ENCODE data around the gene NBPF3.
"Not testable (repeated sequence)": the region's sequence is repeated elsewhere in the genome, so short reads cannot be mapped to it uniquely, and the experiment has no call there.

Gene NBPF3

GRCh38 chr1:21438646-21439312 is 1.2 kb upstream of the NBPF3 start:
- DNase-seq (ENCODE audit: low spot score), result not testable (repeated sequence)

GRCh38 chr1:21439345-21439720 is 604 bp upstream of the NBPF3 start:
- no peak for DNase-seq (ENCODE audit: low spot score)

- not testable (repeated sequence) for DNase-seq (ENCODE audit: low spot score)
Observed at GRCh38 chr1:21440630-21441125, 741 bp downstream of the NBPF3 start.

- not testable (repeated sequence) for DNase-seq (ENCODE audit: low spot score)
Observed at GRCh38 chr1:21446647-21447046, 6.7 kb downstream of the NBPF3 start.

- DNase-seq (ENCODE audit: low spot score), result no peak
Observed at GRCh38 chr1:21447311-21447710, 7.4 kb downstream of the NBPF3 start.

GRCh38 chr1:21449906-21450305 is 10.0 kb downstream of the NBPF3 start:
- DNase-seq (ENCODE audit: low spot score), result no peak

GRCh38 chr1:21451212-21451611 is 11.3 kb downstream of the NBPF3 start:
- DNase-seq (ENCODE audit: low spot score), result no peak

GRCh38 chr1:21451981-21452411 is 12.1 kb downstream of the NBPF3 start:
- no peak for DNase-seq (ENCODE audit: low spot score)

GRCh38 chr1:21453964-21454614 is 14.2 kb downstream of the NBPF3 start:
- DNase-seq (ENCODE audit: low spot score), result not testable (repeated sequence)

GRCh38 chr1:21454904-21455303 is 15.0 kb downstream of the NBPF3 start:
- not testable (repeated sequence) for DNase-seq (ENCODE audit: low spot score)

- DNase-seq (ENCODE audit: low spot score), result no peak
Observed at GRCh38 chr1:21457654-21458053, 17.7 kb downstream of the NBPF3 start.

GRCh38 chr1:21465127-21465526 is 25.2 kb downstream of the NBPF3 start:
- not testable (repeated sequence) for DNase-seq (ENCODE audit: low spot score)

- DNase-seq (ENCODE audit: low spot score), result not testable (repeated sequence)
Observed at GRCh38 chr1:21467946-21468345, 28.0 kb downstream of the NBPF3 start.

- DNase-seq (ENCODE audit: low spot score), result no peak
Observed at GRCh38 chr1:21468599-21468998, 28.7 kb downstream of the NBPF3 start.

- DNase-seq (ENCODE audit: low spot score), result no peak
Observed at GRCh38 chr1:21469581-21469980, 29.6 kb downstream of the NBPF3 start.

GRCh38 chr1:21472861-21473260 is 32.9 kb downstream of the NBPF3 start:
- no peak for DNase-seq (ENCODE audit: low spot score)

GRCh38 chr1:21478356-21478755 is 38.4 kb downstream of the NBPF3 start:
- DNase-seq (ENCODE audit: low spot score), result no peak

- DNase-seq (ENCODE audit: low spot score), result not testable (repeated sequence)
Observed at GRCh38 chr1:21483881-21484280, 43.9 kb downstream of the NBPF3 start.

- no peak for DNase-seq (ENCODE audit: low spot score)
Observed at GRCh38 chr1:21489146-21489545, 49.2 kb downstream of the NBPF3 start.

- no peak for DNase-seq (ENCODE audit: low spot score)
Observed at GRCh38 chr1:21490774-21491487, 51.0 kb downstream of the NBPF3 start.

- DNase-seq (ENCODE audit: low spot score), result no peak
Observed at GRCh38 chr1:21491488-21492355, 51.8 kb downstream of the NBPF3 start.

GRCh38 chr1:21492356-21492625 is 52.4 kb downstream of the NBPF3 start:
- DNase-seq (ENCODE audit: low spot score), result no peak

Data from HuH-7 (cell line).